KMS-11 (cell line): ENCODE measurements around the gene FERMT3.
"Not testable (repeated sequence)": the region's sequence is repeated elsewhere in the genome, so short reads cannot be mapped to it uniquely, and the experiment has no call there.

ENCODE experiments used
- H2AFZ ChIP-seq: fragments of 200-600 bp; sonication (generic); 2 replicates; pipeline ENCODE4 v1.6.1; 2016; ENCODE audit warnings: antibody characterized with exemption, mixed run types, low read depth
- H3K27ac ChIP-seq: fragments of 200-600 bp; sonication (generic); 2 replicates; pipeline ENCODE4 v1.6.1; 2016; ENCODE audit warnings: mild to moderate bottlenecking, mixed run types
- H3K27me3 ChIP-seq: fragments of 200-600 bp; sonication (generic); 2 replicates; pipeline ENCODE4 v1.6.1; 2017; ENCODE audit warnings: mild to moderate bottlenecking, low read depth, mixed run types, moderate library complexity; ENCODE audit not compliant: insufficient read depth
- H3K36me3 ChIP-seq: fragments of 200-600 bp; sonication (generic); 2 replicates; pipeline ENCODE4 v1.6.1; 2017; ENCODE audit warnings: mild to moderate bottlenecking, mixed run types; ENCODE audit not compliant: insufficient read depth
- H3K4me1 ChIP-seq: fragments of 200-600 bp; sonication (generic); 2 replicates; pipeline ENCODE4 v1.6.1; 2016; ENCODE audit warnings: mild to moderate bottlenecking, low read depth, mixed run types; ENCODE audit not compliant: poor library complexity, severe bottlenecking
- H3K4me2 ChIP-seq: fragments of 200-600 bp; sonication (generic); 2 replicates; pipeline ENCODE4 v1.7.0; 2016; ENCODE audit warnings: mild to moderate bottlenecking, mixed run types
- H3K4me3 ChIP-seq: fragments of 200-600 bp; sonication (generic); IDR thresholded peaks from 2 replicates; pipeline ENCODE4 v1.6.1; 2017; ENCODE audit warnings: low read depth, low read length, mixed read lengths; ENCODE audit not compliant: insufficient read depth
- H3K79me2 ChIP-seq: fragments of 200-600 bp; sonication (generic); 2 replicates; pipeline ENCODE4 v1.6.1; 2016; ENCODE audit warnings: low read depth, mixed run types; ENCODE audit not compliant: insufficient read depth
- H3K9ac ChIP-seq: fragments of 200-600 bp; sonication (generic); 2 replicates; pipeline ENCODE4 v1.6.1; 2016; ENCODE audit warnings: mild to moderate bottlenecking, mixed run types
- H4K20me1 ChIP-seq: fragments of 200-600 bp; sonication (generic); 2 replicates; pipeline ENCODE4 v1.6.1; 2016; ENCODE audit warnings: mild to moderate bottlenecking, mixed run types; ENCODE audit not compliant: insufficient read depth
- CTCF ChIP-seq: fragments of 200-600 bp; sonication (generic); conservative IDR thresholded peaks from 2 replicates; pipeline ENCODE4 v1.6.1; 2017; ENCODE audit warnings: low read depth, mild to moderate bottlenecking, antibody characterized with exemption, low read length, moderate library complexity, mixed read lengths

FERMT3 gene

GRCh38 chr11:64206457-64207255 is at the start of gene FERMT3:
TSS of gene FERMT3 (plus strand) at chr11:64206721. CDS start at chr11:64207365, 644 bp downstream.
- H3K4me1 ChIP-seq = peaks cover 40% of the 10 kb centered on the region

GRCh38 chr11:64157631-64158394 is 48.7 kb upstream of the FERMT3 start:
- Histone ChIP-seq H3K9ac (no peak overlapping the region), H3K79me2 (no peaks in the 10 kb centered on the region), H3K4me1 (peaks cover 6% of the 10 kb centered on the region), H3K36me3 (no peaks in the 10 kb centered on the region), H4K20me1 (no peaks in the 10 kb centered on the region), H3K4me3 (no peak overlapping the region), H3K27me3 (no peaks in the 10 kb centered on the region), H3K4me2 (no peak overlapping the region), H2AFZ (no peak overlapping the region), H3K27ac (no peak overlapping the region)
- no peak for TF ChIP-seq CTCF

More at GRCh38 chr11:64206457-64207255, at the start of gene FERMT3:
- Histone ChIP-seq H3K27ac (peak within 1 kb of the TSS; percentile 58), H3K36me3 (peaks cover 7% of the 10 kb centered on the region; the same call in 1 of the 2 replicates), H3K27me3 (no peaks in the 10 kb centered on the region), H3K4me3 (no peak within 1 kb of the TSS), H3K9ac (peak within 1 kb of the TSS; percentile 71), H3K4me2 (peak within 1 kb of the TSS; percentile 84), H3K79me2 (peaks cover 3% of the 10 kb centered on the region; the same call in 1 of the 2 replicates), H2AFZ (peak within 1 kb of the TSS; percentile 21; the same call in 1 of the 2 replicates), H4K20me1 (0 out of 2 replicates have a peak, but pooled peaks cover 6% of the 10 kb centered on the region)
- TF ChIP-seq CTCF = no peak; the same call in 1 of the 2 replicates

- Histone ChIP-seq H3K27ac (no peak overlapping the region), H3K27me3 (no peaks in the 10 kb centered on the region), H4K20me1 (no peaks in the 10 kb centered on the region), H3K36me3 (no peaks in the 10 kb centered on the region), H3K4me1 (peaks cover 5% of the 10 kb centered on the region), H3K4me3 (no peak overlapping the region), H3K9ac (no peak overlapping the region), H2AFZ (no peak overlapping the region), H3K4me2 (no peak overlapping the region), H3K79me2 (no peaks in the 10 kb centered on the region)
- TF ChIP-seq CTCF = no peak
Observed at GRCh38 chr11:64161037-64161436, 45.5 kb upstream of the FERMT3 start.

- not testable (repeated sequence) for H3K36me3 ChIP-seq, H3K79me2 ChIP-seq, H3K27ac ChIP-seq, H2AFZ ChIP-seq, H4K20me1 ChIP-seq, H3K4me3 ChIP-seq, H3K4me1 ChIP-seq, H3K27me3 ChIP-seq, H3K9ac ChIP-seq, H3K4me2 ChIP-seq
Observed at GRCh38 chr11:64162769-64163168, 43.8 kb upstream of the FERMT3 start.
